Urothelium cell line (cell line): Measurements from ENCODE around the gene PIP4P1.
"Not testable (repeated sequence)": the region's sequence is repeated elsewhere in the genome, so short reads cannot be mapped to it uniquely, and the experiment has no call there.

Source experiments
- DNase-seq: peaks from one replicate; pipeline ENCODE4 v3.0.0; 2011; ENCODE audit warnings: low spot score, mixed read lengths
- FAIRE-seq: peaks from 2 replicates; lab custom pipeline; 2011; peaks lifted over from hg19 to GRCh38; lab: Jason Lieb, UNC

PIP4P1 gene

GRCh38 chr14:20461225-20462141, at the start of gene PIP4P1:
Gene PIP4P1 (minus strand): TSS chr14:20461434. CDS start chr14:20461325, 109 bp downstream.
- FAIRE-seq (peak; percentile 98), DNase-seq (peak; percentile 97)

- FAIRE-seq: no peak
- no peak for DNase-seq
These were observed 47.1 kb upstream of the PIP4P1 start for GRCh38 chr14:20508367-20508766.

GRCh38 chr14:20507537-20507936, 46.3 kb upstream of the PIP4P1 start:
- DNase-seq, FAIRE-seq: not testable (repeated sequence)

- FAIRE-seq, DNase-seq: not testable (repeated sequence)
These were observed 45.5 kb upstream of the PIP4P1 start for GRCh38 chr14:20506752-20507151.

GRCh38 chr14:20506276-20506675, 45.0 kb upstream of the PIP4P1 start:
- not testable (repeated sequence) for FAIRE-seq

GRCh38 chr14:20503898-20504297, 42.7 kb upstream of the PIP4P1 start:
- no peak for DNase-seq
- FAIRE-seq: no peak

More at GRCh38 chr14:20506276-20506675, 45.0 kb upstream of the PIP4P1 start:
- DNase-seq: not testable (repeated sequence)

GRCh38 chr14:20501346-20501745, 40.1 kb upstream of the PIP4P1 start:
- FAIRE-seq: peak; percentile 20
- DNase-seq: no peak

GRCh38 chr14:20499881-20500280, 38.6 kb upstream of the PIP4P1 start:
- no peak for DNase-seq
- FAIRE-seq: no peak

GRCh38 chr14:20499108-20499507, 37.9 kb upstream of the PIP4P1 start:
- DNase-seq (no peak), FAIRE-seq (no peak)

- FAIRE-seq (no peak), DNase-seq (no peak)
These were observed 37.4 kb upstream of the PIP4P1 start for GRCh38 chr14:20498622-20499021.

GRCh38 chr14:20494935-20495766, 33.9 kb upstream of the PIP4P1 start:
- no peak for FAIRE-seq
- no peak for DNase-seq

- DNase-seq: no peak
- FAIRE-seq: no peak
These were observed 32.4 kb upstream of the PIP4P1 start for GRCh38 chr14:20493634-20494033.

- DNase-seq (no peak), FAIRE-seq (no peak)
These were observed 31.3 kb upstream of the PIP4P1 start for GRCh38 chr14:20492486-20492885.

- FAIRE-seq (no peak), DNase-seq (no peak)
These were observed 29.3 kb upstream of the PIP4P1 start for GRCh38 chr14:20490563-20490962.

- FAIRE-seq (peak; percentile 53), DNase-seq (no peak)
These were observed 28.1 kb upstream of the PIP4P1 start for GRCh38 chr14:20489093-20489994.

- no peak for DNase-seq
- no peak for FAIRE-seq
These were observed 26.1 kb upstream of the PIP4P1 start for GRCh38 chr14:20487396-20487725.

GRCh38 chr14:20486684-20487395, 25.6 kb upstream of the PIP4P1 start:
- DNase-seq (no peak), FAIRE-seq (no peak)

GRCh38 chr14:20485900-20486299, 24.7 kb upstream of the PIP4P1 start:
- DNase-seq: no peak

GRCh38 chr14:20482382-20482781, 21.1 kb upstream of the PIP4P1 start:
- DNase-seq (no peak), FAIRE-seq (no peak)

More at GRCh38 chr14:20485900-20486299, 24.7 kb upstream of the PIP4P1 start:
- no peak for FAIRE-seq

GRCh38 chr14:20478894-20479293, 17.7 kb upstream of the PIP4P1 start:
- FAIRE-seq (no peak), DNase-seq (no peak)
